ELF-1 (cell line): ENCODE data around the gene ZSCAN21.
"Not testable (repeated sequence)": the region's sequence is repeated elsewhere in the genome, so short reads cannot be mapped to it uniquely, and the experiment has no call there.

Source experiments
- DNase-seq: peaks from one replicate; pipeline ENCODE4 v3.0.0-alpha.2; 2016; ENCODE audit warnings: low read depth, low spot score

The ZSCAN21 gene

GRCh38 chr7:100049441-100050291, at the start of gene ZSCAN21:
TSS of gene ZSCAN21 (plus strand) at chr7:100049774. CDS start at chr7:100057007, 7,233 bp downstream.
- peak; percentile 93 for DNase-seq

GRCh38 chr7:100000239-100000638, 49.3 kb upstream of the ZSCAN21 start:
- no peak for DNase-seq

- DNase-seq, result no peak
Observed at GRCh38 chr7:100003711-100004661, 45.6 kb upstream of the ZSCAN21 start.

- no peak for DNase-seq
Observed at GRCh38 chr7:100007887-100008286, 41.7 kb upstream of the ZSCAN21 start.

DNA sequence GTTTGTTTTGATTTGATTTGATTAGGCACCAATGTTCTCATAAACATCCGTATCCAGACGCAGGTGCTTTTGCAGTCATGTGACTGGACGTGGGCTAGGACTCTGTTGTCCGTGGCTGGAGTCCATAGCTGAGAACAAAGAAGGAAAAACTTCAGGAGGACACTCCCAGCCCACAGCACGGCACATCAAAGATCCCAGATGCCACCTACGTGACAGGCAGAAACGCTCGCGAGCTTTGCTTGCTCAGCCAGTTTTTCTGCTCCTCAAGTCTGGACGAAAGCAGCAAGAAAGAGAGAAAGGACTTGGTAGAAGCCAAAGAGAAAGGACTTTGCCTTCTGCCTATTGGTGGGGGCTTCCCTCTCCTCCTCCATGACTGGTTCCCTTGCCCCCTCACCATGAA, 41.0 kb upstream of the ZSCAN21 start:
- DNase-seq, result peak; percentile 63

GRCh38 chr7:100009952-100010351, 39.6 kb upstream of the ZSCAN21 start:
- not testable (repeated sequence) for DNase-seq

- no peak for DNase-seq
Observed at GRCh38 chr7:100010901-100011300, 38.7 kb upstream of the ZSCAN21 start.

- DNase-seq, result no peak
Observed at GRCh38 chr7:100011516-100011915, 38.1 kb upstream of the ZSCAN21 start.

- DNase-seq, result not testable (repeated sequence)
Observed at GRCh38 chr7:100012385-100013327, 36.9 kb upstream of the ZSCAN21 start.

DNA sequence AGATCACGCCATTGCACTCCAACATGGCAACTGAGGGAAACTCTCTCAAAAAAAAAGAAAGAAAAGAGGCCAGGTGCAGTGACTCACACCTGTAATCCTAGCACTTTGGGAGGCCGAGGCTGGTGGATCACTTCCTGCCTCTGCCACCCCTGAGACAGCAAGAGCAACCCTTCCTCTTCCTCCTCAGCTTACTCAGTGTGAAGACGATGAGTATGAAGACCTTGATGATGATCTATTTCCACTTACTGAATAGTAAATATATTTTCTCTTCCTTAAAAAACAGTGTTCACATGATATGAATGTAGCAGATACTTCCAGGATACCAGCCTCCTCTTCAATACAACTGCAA, 36.3 kb upstream of the ZSCAN21 start:
- DNase-seq, result no peak

GRCh38 chr7:100015232-100016214, 34.1 kb upstream of the ZSCAN21 start, which contains the start of gene ZKSCAN1:
TSS of gene ZKSCAN1 (plus strand) at chr7:100015596. CDS start at chr7:100023507, 7,911 bp downstream.
- DNase-seq, result peak; percentile 92

- no peak for DNase-seq
Observed at GRCh38 chr7:100016215-100016901, 33.2 kb upstream of the ZSCAN21 start.

GRCh38 chr7:100017300-100017699, 32.3 kb upstream of the ZSCAN21 start:
- no peak for DNase-seq

GRCh38 chr7:100017875-100018274, 31.7 kb upstream of the ZSCAN21 start:
- DNase-seq, result no peak

DNA sequence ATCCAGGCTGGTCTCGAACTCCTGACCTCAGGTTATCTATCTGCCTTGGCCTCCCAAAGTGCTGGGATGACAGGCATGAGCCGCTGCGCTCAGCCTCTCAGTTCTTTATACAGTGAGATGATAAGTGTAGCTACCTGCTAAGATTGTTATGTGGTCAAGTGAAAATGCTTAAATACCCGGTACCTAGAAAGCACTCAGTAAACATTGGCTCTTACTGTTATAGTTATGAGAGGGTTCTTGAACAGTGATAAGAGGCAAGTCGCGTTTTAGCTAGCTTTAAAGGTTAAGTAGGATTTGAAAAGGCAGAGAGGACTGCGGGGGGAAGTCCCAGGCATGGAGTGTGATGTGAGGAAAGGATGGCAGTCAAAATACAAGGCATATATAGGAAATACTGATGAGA, 29.7 kb upstream of the ZSCAN21 start:
- no peak for DNase-seq

DNA sequence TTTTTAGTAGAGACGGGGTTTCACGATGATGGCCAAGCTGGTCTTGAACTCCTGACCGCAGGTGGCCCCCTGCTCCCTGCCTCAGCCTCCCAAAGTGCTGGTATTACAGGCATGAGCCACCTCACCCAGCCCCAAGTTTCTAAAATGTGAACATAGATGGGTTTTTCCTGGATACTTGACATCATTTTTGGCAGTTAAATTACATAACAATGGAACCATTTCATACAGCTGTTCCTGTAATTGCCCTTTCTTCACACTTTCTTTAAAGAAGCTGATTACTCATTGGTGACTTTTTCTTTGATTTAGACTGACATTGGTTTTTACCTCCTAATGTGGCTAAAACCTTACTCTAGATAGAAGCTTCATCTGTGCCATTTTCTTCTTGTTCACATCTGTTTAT, 28.3 kb upstream of the ZSCAN21 start:
- DNase-seq, result no peak

DNA sequence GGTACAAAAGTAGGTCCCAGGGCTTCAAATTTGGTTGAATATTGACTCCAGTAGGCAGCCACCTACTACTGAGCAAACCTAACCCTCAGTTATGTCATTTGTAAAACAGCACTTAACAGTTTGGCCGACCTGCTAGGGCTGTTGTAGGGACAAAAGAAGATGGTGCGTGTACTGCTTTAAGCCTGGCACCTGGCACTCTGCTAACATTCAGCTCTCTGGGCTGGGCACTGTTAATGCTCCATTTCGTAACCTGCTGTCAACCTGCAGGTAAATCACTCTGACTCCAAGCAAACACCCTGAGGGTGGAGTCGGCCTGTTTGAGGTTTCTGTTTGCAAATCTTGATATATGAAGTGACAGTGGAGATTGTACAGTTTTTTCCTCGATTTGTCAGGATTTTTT, 27.0 kb upstream of the ZSCAN21 start:
- DNase-seq, result no peak

- no peak for DNase-seq
Observed at GRCh38 chr7:100023526-100023925, 26.0 kb upstream of the ZSCAN21 start.

- DNase-seq, result no peak
Observed at GRCh38 chr7:100024020-100024619, 25.5 kb upstream of the ZSCAN21 start.
